ENCODE data around the gene GPBP1. TPM values are rescaled to one million over a fixed set of nuclear protein-coding genes. Genes with fewer than 3 reads are reported as not detected.

GPBP1 gene, protein sequence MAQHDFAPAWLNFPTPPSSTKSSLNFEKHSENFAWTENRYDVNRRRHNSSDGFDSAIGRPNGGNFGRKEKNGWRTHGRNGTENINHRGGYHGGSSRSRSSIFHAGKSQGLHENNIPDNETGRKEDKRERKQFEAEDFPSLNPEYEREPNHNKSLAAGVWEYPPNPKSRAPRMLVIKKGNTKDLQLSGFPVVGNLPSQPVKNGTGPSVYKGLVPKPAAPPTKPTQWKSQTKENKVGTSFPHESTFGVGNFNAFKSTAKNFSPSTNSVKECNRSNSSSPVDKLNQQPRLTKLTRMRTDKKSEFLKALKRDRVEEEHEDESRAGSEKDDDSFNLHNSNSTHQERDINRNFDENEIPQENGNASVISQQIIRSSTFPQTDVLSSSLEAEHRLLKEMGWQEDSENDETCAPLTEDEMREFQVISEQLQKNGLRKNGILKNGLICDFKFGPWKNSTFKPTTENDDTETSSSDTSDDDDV
- 41.9 and 54.7 TPM in 2 replicates for total RNA-seq

DNA sequence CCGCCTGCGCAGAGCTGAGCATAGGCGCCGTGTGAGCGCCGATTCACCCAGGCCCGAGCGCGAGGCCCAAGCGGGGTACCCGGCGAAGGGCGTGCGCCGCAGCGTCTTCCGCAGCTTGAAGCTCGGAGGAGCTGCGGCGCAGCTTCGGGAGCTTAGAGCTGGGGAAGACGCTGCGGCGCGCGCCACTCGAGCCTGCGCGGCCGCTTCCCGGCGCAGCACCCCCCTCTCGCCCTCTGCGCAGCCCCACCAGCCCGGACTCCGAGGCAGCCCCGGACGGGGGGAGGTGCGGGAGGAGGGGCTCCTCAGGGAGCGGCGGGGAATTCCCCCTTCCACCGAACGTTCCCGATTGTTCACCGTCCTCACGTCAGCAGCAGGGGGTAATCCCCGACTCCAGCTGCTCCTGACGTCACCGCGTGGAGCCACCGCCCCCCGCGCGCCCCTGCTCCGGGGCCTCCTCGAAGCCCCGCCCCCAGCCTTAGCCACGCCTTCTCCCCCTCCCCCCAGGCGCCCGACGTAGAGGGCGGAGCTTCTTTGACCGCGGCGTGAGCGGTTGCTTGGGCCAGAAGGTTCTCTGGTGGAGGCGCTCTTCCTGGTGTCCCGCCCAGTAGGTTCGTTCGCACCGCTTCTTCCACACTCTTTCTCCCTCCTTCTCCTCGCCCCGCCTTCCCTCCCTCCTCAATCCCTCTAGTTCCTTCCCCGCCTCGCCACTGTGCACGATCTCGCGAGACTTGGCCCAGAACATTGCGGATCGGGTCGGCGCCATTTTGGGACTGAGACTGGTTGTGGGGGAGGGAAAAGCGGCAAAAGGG is at the start of gene GPBP1:
Gene GPBP1 (plus strand): TSS at position 741 of the 809 bp plus-strand sequence. CDS start 40,072 bp downstream, outside the sequence.

Small RNA genes within 50 kb of the gene (small RNA-seq; reads per million reads assigned to genes)
- gene RF00019 = not detected

Other genes with a start within 250 kb of the GPBP1 start
- 12.9 and 13.9 TPM in 2 replicates for gene MIER3, start 221.9 kb upstream of the GPBP1 start, total RNA-seq

Data from subcutaneous preadipocyte (primary cell).